PC-3 (cell line): Measurements from ENCODE around the gene PRB4. TPM values are rescaled to one million over a fixed set of nuclear protein-coding genes. Genes with fewer than 3 reads are reported as not detected.

Experiments used
- ATAC-seq: fragments of 200-7000 bp; cut with Tn5 transposase; 2 replicates; pipeline ENCODE4 v1.9.1; 2020; ENCODE audit warnings: mild to moderate bottlenecking, moderate library complexity
- BruUV-seq: library from RNA; stranded (reverse); fragments of 400-500 nt; replicated peaks from 2 replicates; lab custom pipeline; 2021; lab: Mats Ljungman, UMichigan
- CTCF ChIA-PET: fragments of 300-600 bp; sonication (Branson Sonifier 250); formaldehyde crosslinking; loops from one replicate; lab custom pipeline; 2022; ENCODE audit warnings: antibody characterized with exemption; lab: Charles Lee
- POLR2A ChIA-PET: fragments of 300-600 bp; sonication (Branson Sonifier 250); formaldehyde crosslinking; loops from one replicate; lab custom pipeline; 2022; ENCODE audit warnings: antibody characterized with exemption; ENCODE audit not compliant: unreplicated experiment; lab: Charles Lee
- DNase-seq: peaks from one replicate; pipeline ENCODE4 v3.0.0-alpha.2; 2015
- H2AFZ ChIP-seq: fragments of 300-600 bp; sonication (generic); 2 replicates; pipeline ENCODE4 v1.6.0; 2016; ENCODE audit warnings: antibody characterized with exemption, low read length
- H3F3A ChIP-seq: fragments of 300-600 bp; sonication (generic); one replicate; pipeline ENCODE4 v1.6.0; 2017; ENCODE audit warnings: antibody characterized with exemption, low read length, control low read depth, mild to moderate bottlenecking; ENCODE audit not compliant: unreplicated experiment
- H3K27ac ChIP-seq: fragments of 300-600 bp; sonication (generic); 2 replicates; pipeline ENCODE4 v1.5.1; 2016; ENCODE audit warnings: mild to moderate bottlenecking, low read length
- H3K27me3 ChIP-seq: fragments of 300-600 bp; sonication (generic); 2 replicates; pipeline ENCODE4 v1.6.1; 2016; ENCODE audit warnings: low read length, mixed read lengths
- H3K36me3 ChIP-seq: fragments of 300-600 bp; sonication (generic); 2 replicates; pipeline ENCODE4 v1.6.1; 2016; ENCODE audit warnings: low read depth, mixed run types, low read length, mixed read lengths
- H3K4me1 ChIP-seq: fragments of 300-600 bp; sonication (generic); 2 replicates; pipeline ENCODE4 v1.5.1; 2016; ENCODE audit warnings: low read length; ENCODE audit not compliant: insufficient read depth
- H3K4me2 ChIP-seq: fragments of 300-600 bp; sonication (generic); 2 replicates; pipeline ENCODE4 v1.6.0; 2016; ENCODE audit warnings: low read length
- H3K4me3 ChIP-seq: fragments of 300-600 bp; sonication (generic); 2 replicates; pipeline ENCODE4 v1.5.1; 2016; ENCODE audit warnings: mild to moderate bottlenecking, low read length, mixed read lengths
- H3K79me2 ChIP-seq: fragments of 300-600 bp; sonication (generic); 2 replicates; pipeline ENCODE4 v1.6.1; 2017; ENCODE audit warnings: low read length, mixed read lengths
- H3K9ac ChIP-seq: fragments of 300-600 bp; sonication (generic); 2 replicates; pipeline ENCODE4 v1.6.0; 2016; ENCODE audit warnings: mild to moderate bottlenecking, low read length
- H3K9me2 ChIP-seq: fragments of 300-600 bp; sonication (generic); replicated peaks from 2 replicates; pipeline ENCODE4 v1.6.1; 2016; ENCODE audit warnings: mixed run types, low read length, mixed read lengths
- H3K9me3 ChIP-seq: fragments of 300-600 bp; sonication (generic); 2 replicates; pipeline ENCODE4 v1.6.1; 2016; ENCODE audit warnings: low read length, mixed read lengths
- H4K20me1 ChIP-seq: fragments of 300-600 bp; sonication (generic); 2 replicates; pipeline ENCODE4 v1.6.1; 2016; ENCODE audit warnings: low read length, mixed read lengths
- CTCF ChIP-seq: fragments of 300-600 bp; sonication (generic); conservative IDR thresholded peaks from 2 replicates; pipeline ENCODE4 v1.5.1; 2017; ENCODE audit warnings: antibody characterized with exemption, low read depth, mild to moderate bottlenecking, low read length
- EZH2 ChIP-seq: fragments of 300-600 bp; sonication (generic); IDR thresholded peaks from one replicate; pipeline ENCODE4 v1.6.1; 2017; ENCODE audit warnings: antibody characterized with exemption, mild to moderate bottlenecking, low read length; ENCODE audit not compliant: unreplicated experiment
- EZH2phosphoT487 ChIP-seq: fragments of 300-600 bp; sonication (generic); IDR thresholded peaks from 2 replicates; pipeline ENCODE4 v1.6.1; 2018; ENCODE audit warnings: mild to moderate bottlenecking, antibody characterized with exemption, low read length, borderline replicate concordance
- intact Hi-C: fragments of 100-400 bp; cut with micrococcal nuclease; formaldehyde crosslinking; loops from 2 replicates; pipeline ENCODE4 v1.9.0; 2023
- total RNA-seq: library from RNA; depleted of rRNA; stranded (reverse); fragments of >200 nt; gene quantifications from 2 replicates; pipeline ENCODE4 v1.2.3, GENCODE V29; 2014; rRNA removed

Gene PRB4
- total RNA-seq, 1 experiment from 2014 or later = not detected

DNA sequence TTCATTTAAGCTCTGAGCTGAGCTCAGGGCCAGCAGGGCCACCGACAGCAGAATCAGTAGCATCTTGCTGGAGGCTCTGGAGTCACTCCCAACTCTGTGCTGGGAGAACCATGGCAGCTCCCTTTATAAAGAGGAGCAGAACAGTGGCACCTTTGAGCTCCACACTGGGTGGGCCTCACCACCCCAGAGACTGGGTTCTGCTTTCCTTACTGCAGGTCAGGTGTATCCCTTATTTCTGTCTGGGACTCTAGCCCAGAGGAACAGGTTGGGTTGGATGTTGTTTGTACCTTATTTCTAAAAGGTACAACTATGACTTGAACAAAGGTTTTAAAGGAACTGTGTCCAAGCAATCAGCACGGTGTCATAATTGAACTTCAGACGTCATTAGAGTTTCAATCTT, 40.6 kb downstream of the PRB4 start, which contains the start of gene PRB3:
PRB3 (minus strand) TSS at position 101 of the 400 bp plus-strand sequence; CDS start at position 63, 38 bp downstream.
- no peak within 1 kb of the TSS for H2AFZ ChIP-seq
- BruUV-seq = no TSS peak
- H3K9ac ChIP-seq = no peak within 1 kb of the TSS
- no peak within 1 kb of the TSS for H3K4me2 ChIP-seq
- H3K79me2 ChIP-seq = no peaks in the 10 kb centered on the region
- no peaks in the 10 kb centered on the region for H3K9me2 ChIP-seq
- H3F3A ChIP-seq = no peaks in the 10 kb centered on the region
- POLR2A ChIA-PET = no interaction called here
- ATAC-seq (no peak), DNase-seq (no peak)
- no peak within 1 kb of the TSS for H3K4me3 ChIP-seq
- no peaks in the 10 kb centered on the region for H4K20me1 ChIP-seq
- H3K36me3 ChIP-seq = no peaks in the 10 kb centered on the region
- no peak within 1 kb of the TSS for H3K27ac ChIP-seq
- H3K9me3 ChIP-seq = no peaks in the 10 kb centered on the region
- CTCF ChIA-PET = no interaction called here
- TF ChIP-seq CTCF = no peak
- no peak for TF ChIP-seq EZH2phosphoT487
- TF ChIP-seq EZH2 = no peak
- peaks cover 26% of the 10 kb centered on the region for H3K4me1 ChIP-seq
- intact Hi-C loops = no loop called here
- no peaks in the 10 kb centered on the region for H3K27me3 ChIP-seq

DNA sequence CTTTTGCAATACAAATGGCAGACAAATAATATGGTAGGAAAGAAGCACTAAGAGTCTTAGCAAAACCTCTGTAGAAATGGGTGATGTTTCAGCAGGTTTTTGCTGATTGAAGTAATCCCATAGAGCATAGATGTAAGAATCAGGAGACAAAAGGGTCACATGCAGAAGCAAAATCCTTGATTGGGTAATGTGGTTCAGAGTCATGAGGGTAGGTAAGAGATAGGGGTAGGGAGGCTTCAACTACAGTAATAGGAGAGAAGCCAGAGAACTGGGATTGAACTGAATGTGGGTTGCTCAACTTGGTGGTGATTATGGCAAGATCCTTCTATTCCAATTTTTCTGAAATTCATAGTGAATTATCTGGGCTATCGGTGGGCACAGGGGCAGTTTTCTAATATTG, 45.7 kb downstream of the PRB4 start:
- Histone ChIP-seq H3F3A (no peaks in the 10 kb centered on the region), H3K9me2 (no peaks in the 10 kb centered on the region), H3K27ac (no peak overlapping the region), H4K20me1 (no peaks in the 10 kb centered on the region), H3K9me3 (no peaks in the 10 kb centered on the region), H3K4me3 (no peak overlapping the region), H3K9ac (no peak overlapping the region), H3K4me2 (no peak overlapping the region), H3K27me3 (no peaks in the 10 kb centered on the region), H3K36me3 (no peaks in the 10 kb centered on the region), H3K79me2 (no peaks in the 10 kb centered on the region), H2AFZ (no peak overlapping the region), H3K4me1 (peaks cover 12% of the 10 kb centered on the region)
- ChIA-PET POLR2A (no interaction called here), CTCF (no interaction called here)
- intact Hi-C loops = no loop called here
- no TSS peak for BruUV-seq
- DNase-seq = no peak
- no peak for TF ChIP-seq EZH2phosphoT487
- no peak for TF ChIP-seq CTCF
- TF ChIP-seq EZH2 = no peak
- ATAC-seq = no peak

Other genes with a start within 250 kb of the PRB4 start
- gene TAS2R46, start 248.1 kb downstream of the PRB4 start, total RNA-seq = 0.36 and 1.5 TPM in 2 replicates
- gene TAS2R43, start 218.1 kb downstream of the PRB4 start, total RNA-seq = not detected in 2 replicates
- 0.66 and 2.0 TPM in 2 replicates for gene TAS2R30, start 175.8 kb downstream of the PRB4 start, total RNA-seq
- gene SMIM10L1, start 139.2 kb downstream of the PRB4 start, total RNA-seq = 9.4 and 9.7 TPM in 2 replicates
- not detected in 2 replicates for gene TAS2R42, start 123.5 kb downstream of the PRB4 start, total RNA-seq
- gene PRB3, start 40.7 kb downstream of the PRB4 start, total RNA-seq = not detected in 2 replicates
- not detected in 2 replicates for gene PRB2, start 85.1 kb upstream of the PRB4 start, total RNA-seq